GM12891 (cell line): ENCODE results near the gene TMEM60.

Experiments used
- POLR2A ChIP-seq: IDR thresholded peaks from 2 replicates; pipeline ENCODE4 v1.6.1; 2011; ENCODE audit warnings: low read depth, low read length, control low read depth
- POLR2AphosphoS5 ChIP-seq: IDR thresholded peaks from 2 replicates; pipeline ENCODE4 v1.6.1; 2011; ENCODE audit warnings: low read depth, low read length, control low read depth
- POU2F2 ChIP-seq: IDR thresholded peaks from 2 replicates; pipeline ENCODE4 v1.6.1; 2011; ENCODE audit warnings: low read depth, mild to moderate bottlenecking, control low read depth, low read length, moderate library complexity
- SPI1 ChIP-seq: IDR thresholded peaks from 2 replicates; pipeline ENCODE4 v1.6.1; 2011; ENCODE audit warnings: low read depth, low read length, control low read depth
- TAF1 ChIP-seq: IDR thresholded peaks from 2 replicates; pipeline ENCODE4 v1.6.1; 2011; ENCODE audit warnings: low read depth, low read length, control low read depth

DNA sequence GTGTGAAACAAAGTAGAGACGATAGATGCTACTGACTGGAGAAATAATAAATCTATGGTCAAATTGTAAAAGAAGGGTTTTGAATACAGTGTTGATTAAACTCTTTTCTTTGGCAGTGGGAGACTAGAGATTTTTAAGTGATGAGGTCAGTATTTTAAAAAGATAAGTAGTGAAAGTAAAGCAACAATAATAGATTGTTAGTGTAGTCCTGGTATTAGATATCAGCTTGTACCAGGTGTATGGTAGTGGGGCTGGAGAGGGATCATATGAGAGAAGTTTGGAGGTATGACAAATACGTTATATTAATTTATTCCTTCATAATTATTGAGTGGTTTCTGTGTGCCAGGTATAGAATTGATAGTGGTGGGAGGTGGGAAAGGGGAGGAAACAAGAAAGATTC lies 25.6 kb upstream of the TMEM60 start:
- TF ChIP-seq POLR2A (no peak), TAF1 (no peak), POLR2AphosphoS5 (no peak), SPI1 (no peak), POU2F2 (no peak)
